ENCODE results near the gene TUBB. TPM values are rescaled to one million over a fixed set of nuclear protein-coding genes. Genes with fewer than 3 reads are reported as not detected.
"Not testable (repeated sequence)": the region's sequence is repeated elsewhere in the genome, so short reads cannot be mapped to it uniquely, and the experiment has no call there.

Gene TUBB
- total and polyA plus RNA-seq, 4 experiments from 2014 or later, result 74.8 to 300 (median 214) TPM

DNA sequence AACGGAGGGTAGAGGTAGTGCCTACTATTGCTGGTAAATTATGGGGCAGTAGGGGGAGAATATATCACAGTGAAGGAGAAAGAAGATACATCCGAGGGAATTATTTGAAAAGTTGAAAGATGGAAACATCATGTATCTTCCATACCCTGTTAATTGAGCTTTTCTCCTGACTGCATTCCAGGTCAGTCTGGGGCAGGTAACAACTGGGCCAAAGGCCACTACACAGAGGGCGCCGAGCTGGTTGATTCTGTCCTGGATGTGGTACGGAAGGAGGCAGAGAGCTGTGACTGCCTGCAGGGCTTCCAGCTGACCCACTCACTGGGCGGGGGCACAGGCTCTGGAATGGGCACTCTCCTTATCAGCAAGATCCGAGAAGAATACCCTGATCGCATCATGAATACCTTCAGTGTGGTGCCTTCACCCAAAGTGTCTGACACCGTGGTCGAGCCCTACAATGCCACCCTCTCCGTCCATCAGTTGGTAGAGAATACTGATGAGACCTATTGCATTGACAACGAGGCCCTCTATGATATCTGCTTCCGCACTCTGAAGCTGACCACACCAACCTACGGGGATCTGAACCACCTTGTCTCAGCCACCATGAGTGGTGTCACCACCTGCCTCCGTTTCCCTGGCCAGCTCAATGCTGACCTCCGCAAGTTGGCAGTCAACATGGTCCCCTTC, 3.1 kb downstream of the TUBB start:
- H3K9me3 Mint-ChIP-seq; DNase-seq; H3K27me3 ChIP-seq (ENCODE audit: insufficient read depth, low read length); H3K4me3 ChIP-seq (ENCODE audit: low read length in 2 of 2); intact Hi-C loops (cut with micrococcal nuclease); H3K9me3 ChIP-seq (ENCODE audit: control insufficient read depth in 1 of 2, low read length in 2 of 2); H3K27me3 Mint-ChIP-seq: not testable (repeated sequence)
- H3K4me3 Mint-ChIP-seq, result peak overlapping the region in 4 of 8 donors; percentile 28 to 99 (median 62)
- peaks cover 49% of the 10 kb centered on the region for H3K36me3 ChIP-seq (ENCODE audit: insufficient read depth, low read length)
- peaks cover 57% of the 10 kb centered on the region for H3K4me1 ChIP-seq (ENCODE audit: insufficient read depth, low read length)
- peaks cover 21 to 65% (median 43%) of the 10 kb centered on the region in 4 donors for H3K4me1 Mint-ChIP-seq
- peak overlapping the region; percentile 92 to 99 (median 97) for H3K27ac Mint-ChIP-seq
- H3K27ac ChIP-seq (ENCODE audit: low read depth, low read length), result peak overlapping the region; percentile 16
- peaks cover 28 to 62% of the 10 kb centered on the region in 2 donors for H3K36me3 Mint-ChIP-seq
- ChIA-PET POLR2A (ENCODE audit: partially characterized antibody) (interaction anchor here (0.7 to 47.0 kb wide), 13 partner anchors 8 to 364 kb away, joined by 3 to 1474 read pairs (median 22); partner anchors contain the start of genes DHX16, MRPS18B, NRM and PPP1R10), CTCF (ENCODE audit: partially characterized antibody) (interaction anchor here (0.9 to 23.1 kb wide), 32 partner anchors 8 to 273 kb away, joined by 3 to 865 read pairs (median 6); partner anchors contain the start of genes ABCF1, ATAT1, DHX16 and MRPS18B)

- Mint-ChIP-seq H3K4me1 (peaks cover 21 to 64% (median 40%) of the 10 kb centered on the region in 4 donors), H3K4me3 (peak overlapping the region in 3 of 8 donors; percentile 24 to 30 (median 28)), H3K27ac (peak overlapping the region; percentile 75 to 99 (median 90)), H3K36me3 (peaks cover 28 to 62% of the 10 kb centered on the region in 2 donors)
- ChIA-PET POLR2A (ENCODE audit: partially characterized antibody) (interaction anchor here (0.9 to 47.0 kb wide), 7 partner anchors 12 to 232 kb away, joined by 3 to 1474 read pairs (median 45); partner anchors contain the start of genes DHX16, FLOT1, NRM and PPP1R18), CTCF (ENCODE audit: partially characterized antibody) (interaction anchor here (0.9 to 23.1 kb wide), 17 partner anchors 12 to 241 kb away, joined by 3 to 865 read pairs (median 8); partner anchors contain the start of genes ATAT1, DHX16, MRPS18B and PPP1R10)
- H3K4me1 ChIP-seq (ENCODE audit: insufficient read depth, low read length), result peaks cover 49% of the 10 kb centered on the region
- H3K9me3 ChIP-seq (ENCODE audit: control insufficient read depth in 1 of 2, low read length in 2 of 2); H3K9me3 Mint-ChIP-seq; DNase-seq; H3K4me3 ChIP-seq (ENCODE audit: low read length in 2 of 2); intact Hi-C loops (cut with micrococcal nuclease); H3K27me3 Mint-ChIP-seq; H3K27me3 ChIP-seq (ENCODE audit: insufficient read depth, low read length): not testable (repeated sequence)
- H3K36me3 ChIP-seq (ENCODE audit: insufficient read depth, low read length), result peaks cover 49% of the 10 kb centered on the region
- H3K27ac ChIP-seq (ENCODE audit: low read depth, low read length), result peak overlapping the region; percentile 16
These were observed 3.9 kb downstream of the TUBB start for GRCh38 chr6:30723843-30724741.

- H3K36me3 Mint-ChIP-seq, result peaks cover 30 to 62% of the 10 kb centered on the region in 2 donors
- H3K4me3 ChIP-seq (ENCODE audit: low read length in 2 of 2), result no peak overlapping the region
- H3K9me3 ChIP-seq (ENCODE audit: control insufficient read depth in 1 of 2, low read length in 2 of 2), result no peaks in the 10 kb centered on the region
- intact Hi-C loops (cut with micrococcal nuclease), result no loop called here
- H3K36me3 ChIP-seq (ENCODE audit: insufficient read depth, low read length), result peaks cover 57% of the 10 kb centered on the region
- H3K4me1 ChIP-seq (ENCODE audit: insufficient read depth, low read length), result peaks cover 45% of the 10 kb centered on the region
- ChIA-PET POLR2A (ENCODE audit: partially characterized antibody) (interaction anchor here (0.9 to 47.0 kb wide), 4 partner anchors 11 to 111 kb away, joined by 3 to 1474 read pairs (median 80); partner anchors contain the start of genes DHX16, FLOT1, NRM and PPP1R18), CTCF (ENCODE audit: partially characterized antibody) (interaction anchor here (1.3 to 23.1 kb wide), 3 partner anchors 11 to 180 kb away, joined by 3 to 865 read pairs (median 38); partner anchors contain the start of gene DHX16)
- H3K27ac Mint-ChIP-seq, result peak overlapping the region; percentile 43 to 99 (median 65)
- H3K27me3 ChIP-seq (ENCODE audit: insufficient read depth, low read length), result no peaks in the 10 kb centered on the region
- peaks cover 14 to 59% (median 35%) of the 10 kb centered on the region in 4 donors for H3K4me1 Mint-ChIP-seq
- H3K27ac ChIP-seq (ENCODE audit: low read depth, low read length), result no peak overlapping the region
- no peak for DNase-seq
- H3K9me3 Mint-ChIP-seq, result peaks cover 0 to 6% (median 0%) of the 10 kb centered on the region in 8 donors
- peak overlapping the region in 1 of 8 donors; percentile 46 for H3K4me3 Mint-ChIP-seq
- no peaks in the 10 kb centered on the region for H3K27me3 Mint-ChIP-seq
These were observed 4.9 kb downstream of the TUBB start for GRCh38 chr6:30724906-30725667.

GRCh38 chr6:30725713-30726505, 5.8 kb downstream of the TUBB start:
- ChIA-PET POLR2A (ENCODE audit: partially characterized antibody) (interaction anchor here (0.8 to 47.0 kb wide), 7 partner anchors 9 to 185 kb away, joined by 3 to 1474 read pairs (median 5); partner anchors contain the start of genes DHX16, MDC1, NRM and PPP1R18), CTCF (ENCODE audit: partially characterized antibody) (interaction anchor here (1.1 to 23.1 kb wide), 6 partner anchors 11 to 244 kb away, joined by 3 to 865 read pairs (median 4); partner anchors contain the start of gene DHX16)
- Histone ChIP-seq H3K4me1 (ENCODE audit: insufficient read depth, low read length) (peaks cover 53% of the 10 kb centered on the region), H3K27ac (ENCODE audit: low read depth, low read length) (no peak overlapping the region), H3K9me3 (ENCODE audit: control insufficient read depth in 1 of 2, low read length in 2 of 2) (no peaks in the 10 kb centered on the region), H3K4me3 (ENCODE audit: low read length in 2 of 2) (no peak overlapping the region), H3K36me3 (ENCODE audit: insufficient read depth, low read length) (peaks cover 61% of the 10 kb centered on the region), H3K27me3 (ENCODE audit: insufficient read depth, low read length) (no peaks in the 10 kb centered on the region)
- peaks cover 32 to 64% of the 10 kb centered on the region in 2 donors for H3K36me3 Mint-ChIP-seq
- peaks cover 0 to 6% (median 0%) of the 10 kb centered on the region in 8 donors for H3K9me3 Mint-ChIP-seq
- peaks cover 18 to 62% (median 43%) of the 10 kb centered on the region in 4 donors for H3K4me1 Mint-ChIP-seq
- no peak overlapping the region for H3K4me3 Mint-ChIP-seq
- peak overlapping the region in 4 of 7 donors; percentile 37 to 99 (median 72) for H3K27ac Mint-ChIP-seq
- no peaks in the 10 kb centered on the region for H3K27me3 Mint-ChIP-seq
- no peak for DNase-seq
- intact Hi-C loops (cut with micrococcal nuclease), result no loop called here

DNA sequence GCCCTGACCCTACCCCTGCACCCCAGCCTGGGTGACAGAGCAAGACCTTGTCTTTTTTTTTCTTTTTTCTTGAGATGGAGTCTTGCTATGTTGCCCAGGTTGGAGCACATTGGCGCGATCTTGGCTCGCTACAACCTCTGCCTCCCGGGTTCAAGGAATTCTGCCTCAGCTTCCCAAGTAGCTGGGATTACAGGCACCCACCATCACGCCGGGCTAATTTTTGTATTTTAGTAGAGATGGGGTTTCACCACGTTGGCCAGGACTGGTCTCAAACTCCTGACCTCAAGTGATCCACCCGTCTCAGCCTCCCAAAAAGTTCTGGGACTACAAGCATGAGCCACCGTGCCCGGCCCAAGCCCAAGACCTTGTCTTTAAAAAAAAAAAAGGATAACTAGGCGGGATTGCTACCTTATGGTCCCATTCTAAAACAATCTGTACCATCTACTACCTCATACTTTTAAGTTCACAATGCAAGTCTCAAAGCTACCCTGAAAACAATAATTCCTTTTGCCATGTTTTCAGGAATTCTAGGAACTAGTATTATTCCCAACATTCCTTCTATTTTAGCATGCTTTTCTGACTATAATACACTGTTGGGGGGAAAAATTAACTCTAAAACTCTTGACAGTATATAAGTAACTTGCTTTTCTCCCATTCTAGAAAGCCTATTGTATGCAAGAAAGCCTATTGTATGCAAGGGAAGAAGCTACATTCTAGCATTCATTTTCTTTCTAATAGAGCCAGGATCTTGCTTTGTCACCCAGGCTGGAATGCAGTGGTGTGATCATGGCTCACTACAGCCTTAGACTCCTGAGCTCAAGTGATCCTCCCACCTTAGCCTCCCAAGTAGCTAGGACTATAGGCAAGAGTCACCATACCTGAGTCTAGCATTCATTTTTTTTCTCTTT, 6.6 kb downstream of the TUBB start:
- Mint-ChIP-seq H3K4me1 (peaks cover 20 to 59% (median 45%) of the 10 kb centered on the region in 4 donors), H3K4me3 (no peak overlapping the region), H3K36me3 (peaks cover 32 to 58% of the 10 kb centered on the region in 2 donors), H3K27ac (peak overlapping the region in 6 of 7 donors; percentile 17 to 72 (median 67)), H3K27me3 (no peaks in the 10 kb centered on the region), H3K9me3 (peaks cover 0 to 4% (median 0%) of the 10 kb centered on the region in 8 donors)
- H3K27ac ChIP-seq (ENCODE audit: low read depth, low read length), result no peak overlapping the region
- CTCF ChIA-PET (ENCODE audit: partially characterized antibody), result interaction anchor here (0.7 to 23.1 kb wide), 9 partner anchors 10 to 245 kb away, joined by 3 to 865 read pairs (median 3); partner anchors contain the start of gene DHX16
- peaks cover 61% of the 10 kb centered on the region for H3K36me3 ChIP-seq (ENCODE audit: insufficient read depth, low read length)
- H3K27me3 ChIP-seq (ENCODE audit: insufficient read depth, low read length), result no peaks in the 10 kb centered on the region
- H3K9me3 ChIP-seq (ENCODE audit: control insufficient read depth in 1 of 2, low read length in 2 of 2), result no peaks in the 10 kb centered on the region
- intact Hi-C loops (cut with micrococcal nuclease), result no loop called here
- DNase-seq, result no peak
- no peak overlapping the region for H3K4me3 ChIP-seq (ENCODE audit: low read length in 2 of 2)
- H3K4me1 ChIP-seq (ENCODE audit: insufficient read depth, low read length), result peaks cover 58% of the 10 kb centered on the region
- POLR2A ChIA-PET (ENCODE audit: partially characterized antibody), result interaction anchor here (0.6 to 47.0 kb wide), 10 partner anchors 9 to 472 kb away, joined by 3 to 1474 read pairs (median 4); partner anchors contain the start of genes DHX16, MDC1, MRPS18B and NRM
